Thoracic aorta (tissue), 2 donors: ENCODE data around the gene PTGDR. TPM values are rescaled to one million over a fixed set of nuclear protein-coding genes. Genes with fewer than 3 reads are reported as not detected.

Source experiments
- ATAC-seq: fragments of 150-250 bp; one replicate; pipeline ENCODE4 v1.8.0; 2017; ENCODE audit warnings: low read depth; ENCODE audit not compliant: insufficient number of reproducible peaks, low FRiP score
- DNase-seq: peaks from one replicate; pipeline ENCODE4 v3.0.0-alpha.2; 2020; ENCODE audit warnings: low spot score
- H3K27ac ChIP-seq, 2 donors: fragments of 200-600 bp; sonication (generic); 1 replicate in 1 of 2; 2 replicates in 1 of 2; pipeline ENCODE4 v1.5.1; 2016; ENCODE audit warnings: mild to moderate bottlenecking in 2 of 2, moderate library complexity in 2 of 2
- H3K27me3 ChIP-seq: fragments of 200-600 bp; sonication (generic); replicated peaks from 2 replicates; pipeline ENCODE4 v1.6.0; 2016; ENCODE audit warnings: mild to moderate bottlenecking; ENCODE audit not compliant: insufficient read depth
- H3K36me3 ChIP-seq: fragments of 200-600 bp; sonication (generic); one replicate; pipeline ENCODE4 v1.5.1; 2016
- H3K4me1 ChIP-seq, 2 donors: fragments of 200-600 bp; sonication (generic); 1 replicate in 1 of 2; 2 replicates in 1 of 2; pipeline versions ENCODE4 v1.5.1 to v1.6.0; 2016; ENCODE audit warnings: low read depth in 2 of 2, mild to moderate bottlenecking in 1 of 2; ENCODE audit not compliant: control insufficient read depth in 1 of 2
- H3K4me3 ChIP-seq: fragments of 200-600 bp; sonication (generic); 2 replicates; pipeline ENCODE4 v1.5.1; 2016; ENCODE audit warnings: mild to moderate bottlenecking
- H3K9me3 ChIP-seq: fragments of 200-600 bp; sonication (generic); 2 replicates; pipeline ENCODE4 v1.5.1; 2016
- CTCF ChIP-seq: fragments of 200-600 bp; sonication (generic); IDR thresholded peaks from one replicate; pipeline ENCODE4 v1.5.1; 2019; ENCODE audit warnings: antibody characterized with exemption
- total RNA-seq, 2 donors: library from RNA; depleted of rRNA; stranded (reverse); fragments of >200 nt; gene quantifications; one replicate each; pipeline versions ENCODE4 v1.1.0 to v1.2.3, GENCODE V29; 2016

PTGDR gene
- total RNA-seq, 2 donors from 2014 or later = 2.0 to 2.9 TPM

GRCh38 chr14:52275372-52275771, 7.9 kb downstream of the PTGDR start:
- DNase-seq (no peak), ATAC-seq (no peak)
- Histone ChIP-seq H3K27ac (no peak overlapping the region), H3K36me3 (no peaks in the 10 kb centered on the region), H3K4me1 (peaks cover 4% of the 10 kb centered on the region in 2 donors), H3K9me3 (no peaks in the 10 kb centered on the region), H3K4me3 (no peak overlapping the region), H3K27me3 (no peaks in the 10 kb centered on the region)
- TF ChIP-seq CTCF = no peak

GRCh38 chr14:52277552-52277951, 10.1 kb downstream of the PTGDR start:
- TF ChIP-seq CTCF = no peak
- Histone ChIP-seq H3K27ac (no peak overlapping the region), H3K9me3 (no peaks in the 10 kb centered on the region), H3K4me1 (peaks cover 4% of the 10 kb centered on the region in 2 donors), H3K27me3 (no peaks in the 10 kb centered on the region), H3K36me3 (no peaks in the 10 kb centered on the region), H3K4me3 (no peak overlapping the region)
- ATAC-seq (no peak), DNase-seq (no peak)

DNA sequence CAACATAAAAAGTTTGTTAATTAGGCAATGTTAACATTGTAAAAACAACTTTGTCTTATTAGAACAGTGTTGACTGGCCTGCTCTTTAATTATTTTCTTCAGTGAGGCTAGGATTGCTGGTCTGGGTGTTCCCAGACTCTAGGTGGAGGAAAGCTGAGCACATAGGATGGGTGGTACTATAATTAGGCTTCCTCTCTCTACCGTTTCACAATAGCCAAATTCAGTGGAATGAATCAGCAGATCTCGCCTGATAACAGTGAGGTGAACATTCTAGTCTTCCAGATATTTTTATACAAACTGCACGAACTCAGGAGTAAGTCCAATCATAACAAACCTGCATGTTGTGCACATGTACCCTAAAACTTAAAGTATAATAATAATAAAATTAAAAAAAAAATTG, 11.9 kb downstream of the PTGDR start:
- TF ChIP-seq CTCF = no peak
- peak; percentile 78 for ATAC-seq
- Histone ChIP-seq H3K36me3 (no peaks in the 10 kb centered on the region), H3K27me3 (no peaks in the 10 kb centered on the region), H3K9me3 (no peaks in the 10 kb centered on the region), H3K27ac (no peak overlapping the region), H3K4me3 (no peak overlapping the region), H3K4me1 (peaks cover 4% of the 10 kb centered on the region in 2 donors)
- DNase-seq = no peak

- H3K4me1 ChIP-seq = peaks cover 4% of the 10 kb centered on the region in 2 donors
- no peak for TF ChIP-seq CTCF
- H3K27ac ChIP-seq = no peak overlapping the region
- H3K36me3 ChIP-seq = no peaks in the 10 kb centered on the region
- H3K27me3 ChIP-seq = no peaks in the 10 kb centered on the region
- DNase-seq (no peak), ATAC-seq (no peak)
- H3K9me3 ChIP-seq = no peaks in the 10 kb centered on the region
- H3K4me3 ChIP-seq = no peak overlapping the region
Measured at GRCh38 chr14:52283099-52283498, 15.6 kb downstream of the PTGDR start.

DNA sequence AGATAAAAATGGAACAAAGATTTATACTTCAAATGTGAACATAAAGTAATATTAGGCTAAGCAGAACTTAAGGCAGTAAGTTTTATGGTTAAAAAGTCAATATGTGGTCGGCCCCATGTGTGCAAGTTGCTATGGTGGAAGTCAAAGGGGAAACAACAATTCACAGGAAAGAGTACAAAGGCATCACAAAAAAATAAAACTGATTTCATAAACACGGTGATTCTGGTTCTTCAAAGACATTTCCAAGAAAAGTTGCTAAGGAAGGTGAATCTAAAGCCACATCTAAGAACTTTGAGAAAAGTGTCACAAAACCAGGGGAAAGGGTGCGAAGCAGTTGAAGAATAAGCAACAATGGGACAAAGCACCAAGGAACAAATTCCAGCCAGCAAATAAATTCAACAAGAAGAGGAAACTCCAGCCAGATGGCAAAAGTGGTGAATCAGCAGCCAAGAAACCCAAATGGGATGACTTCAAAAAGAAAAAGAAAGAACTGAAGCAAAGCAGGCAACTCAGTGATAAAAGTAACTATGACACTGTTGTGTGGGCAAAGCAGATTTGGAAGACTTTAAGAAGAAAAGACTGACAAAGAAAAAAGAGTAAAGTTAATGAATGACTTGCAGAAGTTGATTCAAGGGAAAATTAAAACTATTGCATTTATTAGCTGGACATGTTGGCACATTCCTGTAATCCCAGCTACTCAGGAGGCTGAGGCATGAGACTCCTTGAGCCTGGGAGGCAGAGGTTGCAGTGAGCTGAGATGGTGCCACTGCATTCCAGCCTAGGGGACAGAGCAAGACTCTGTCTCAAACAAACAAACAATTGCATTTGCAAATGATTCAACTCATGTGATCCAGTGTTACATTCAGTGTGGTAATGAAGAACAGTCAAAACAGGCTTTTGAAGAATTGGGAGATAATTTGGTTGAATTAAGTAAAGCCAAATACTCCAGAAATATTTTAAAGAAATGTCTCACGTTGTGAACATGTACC, 19.5 kb downstream of the PTGDR start:
- Histone ChIP-seq H3K27ac (no peak overlapping the region), H3K9me3 (no peaks in the 10 kb centered on the region), H3K27me3 (no peaks in the 10 kb centered on the region), H3K36me3 (no peaks in the 10 kb centered on the region), H3K4me1 (no peaks in the 10 kb centered on the region), H3K4me3 (no peak overlapping the region)
- ATAC-seq = no peak
- TF ChIP-seq CTCF = no peak
- no peak for DNase-seq
